OCI-LY7 (cell line): ENCODE results near the gene CHST14.

ENCODE experiments used
- CTCF ChIP-seq: fragments of 200-600 bp; sonication (generic); conservative IDR thresholded peaks from 2 replicates; pipeline ENCODE4 v1.5.1; 2014; ENCODE audit warnings: mild to moderate bottlenecking, antibody characterized with exemption, low read length, moderate library complexity, mixed read lengths
- EZH2phosphoT487 ChIP-seq: fragments of 200-600 bp; sonication (generic); IDR thresholded peaks from 2 replicates; pipeline ENCODE4 v1.6.1; 2018; ENCODE audit warnings: low read depth, borderline replicate concordance, mild to moderate bottlenecking, mixed run types, antibody characterized with exemption, low read length, moderate library complexity, mixed read lengths

- TF ChIP-seq CTCF (no peak), EZH2phosphoT487 (no peak)
Observed at GRCh38 chr15:40468898-40469331, 1.9 kb upstream of the CHST14 start.
